CD4-positive, alpha-beta T cell treated with Interferon alpha-2 for 1 hour (primary cell): ENCODE data around the gene PHAX.
"Not testable (repeated sequence)": the region's sequence is repeated elsewhere in the genome, so short reads cannot be mapped to it uniquely, and the experiment has no call there.

Source experiments
- DNase-seq, 2 donors: peaks; one replicate each; pipeline ENCODE4 v3.0.0-alpha.2; 2020 to 2022

Gene PHAX

GRCh38 chr5:126605525-126605924, 4.8 kb downstream of the PHAX start:
- DNase-seq = no peak

GRCh38 chr5:126610160-126610559, 9.4 kb downstream of the PHAX start:
- DNase-seq = no peak

- no peak for DNase-seq
Measured at GRCh38 chr5:126610616-126611015, 9.9 kb downstream of the PHAX start.

GRCh38 chr5:126613941-126614592, 13.3 kb downstream of the PHAX start:
- no peak for DNase-seq

GRCh38 chr5:126615286-126615685, 14.5 kb downstream of the PHAX start:
- no peak for DNase-seq

- DNase-seq = not testable (repeated sequence)
Measured at GRCh38 chr5:126617603-126618002, 16.9 kb downstream of the PHAX start.

GRCh38 chr5:126619781-126620180, 19.0 kb downstream of the PHAX start:
- no peak for DNase-seq

GRCh38 chr5:126624534-126624933, 23.8 kb downstream of the PHAX start:
- no peak for DNase-seq

- DNase-seq = no peak
Measured at GRCh38 chr5:126628102-126628501, 27.4 kb downstream of the PHAX start.

GRCh38 chr5:126631920-126632319, 31.2 kb downstream of the PHAX start:
- no peak for DNase-seq

GRCh38 chr5:126633552-126633951, 32.8 kb downstream of the PHAX start:
- DNase-seq = no peak

GRCh38 chr5:126635585-126635984, 34.8 kb downstream of the PHAX start:
- no peak for DNase-seq

- no peak for DNase-seq
Measured at GRCh38 chr5:126636956-126637355, 36.2 kb downstream of the PHAX start.

- DNase-seq = no peak
Measured at GRCh38 chr5:126640866-126641265, 40.1 kb downstream of the PHAX start.

- no peak for DNase-seq
Measured at GRCh38 chr5:126641387-126641786, 40.6 kb downstream of the PHAX start.

- no peak for DNase-seq
Measured at GRCh38 chr5:126645132-126645531, 44.4 kb downstream of the PHAX start.

GRCh38 chr5:126647071-126647470, 46.3 kb downstream of the PHAX start:
- DNase-seq = no peak

GRCh38 chr5:126648471-126648870, 47.7 kb downstream of the PHAX start:
- DNase-seq = no peak

- DNase-seq = not testable (repeated sequence)
Measured at GRCh38 chr5:126649057-126649456, 48.3 kb downstream of the PHAX start.

GRCh38 chr5:126649709-126650108, 49.0 kb downstream of the PHAX start:
- DNase-seq = not testable (repeated sequence)

GRCh38 chr5:126650463-126650862, 49.7 kb downstream of the PHAX start:
- DNase-seq = no peak

GRCh38 chr5:126651013-126651577, 50.3 kb downstream of the PHAX start:
- no peak for DNase-seq

- DNase-seq = peak; percentile 18 to 42
Measured at GRCh38 chr5:126656401-126657007, 55.8 kb downstream of the PHAX start.

GRCh38 chr5:126658561-126658960, 57.8 kb downstream of the PHAX start:
- no peak for DNase-seq
